HCT116 (cell line): ENCODE data around the gene GRIN3B. TPM values are rescaled to one million over a fixed set of nuclear protein-coding genes. Genes with fewer than 3 reads are reported as not detected.

ENCODE experiments used
- ATAC-seq: fragments of 200-7000 bp; cut with Tn5 transposase; 2 replicates; pipeline ENCODE4 v1.9.1; 2020; ENCODE audit warnings: mild to moderate bottlenecking, moderate library complexity
- BruUV-seq: library from RNA; stranded (reverse); fragments of 400-500 nt; replicated peaks from 2 replicates; lab custom pipeline; 2021; lab: Mats Ljungman, UMichigan
- CTCF ChIA-PET: fragments of 300-600 bp; sonication (Branson Sonifier 250); formaldehyde crosslinking; loops from one replicate; lab custom pipeline; 2021; ENCODE audit warnings: antibody characterized with exemption; lab: Charles Lee
- POLR2A ChIA-PET: fragments of 300-600, 350-600 bp; sonication (Branson Sonifier 250); formaldehyde crosslinking; loops from one replicate; lab custom pipeline; 2021; ENCODE audit warnings: antibody characterized with exemption; lab: Charles Lee
- RAD21 ChIA-PET, 2 experiments: fragments of 300-600 bp; sonication (Branson Sonifier 250); formaldehyde crosslinking; loops; one replicate each; lab custom pipeline; 2023; ENCODE audit warnings: low total read pairs in 2 of 2; ENCODE audit not compliant: uncharacterized antibody in 2 of 2, unreplicated experiment in 2 of 2, low non-redundant PET in 1 of 2; lab: Charles Lee
- DNase-seq: peaks from one replicate; pipeline ENCODE4 v3.0.0-alpha.2; 2010; ENCODE audit warnings: low read depth, low spot score
- H2AFZ ChIP-seq: fragments of 200-600 bp; shearing (Covaris generic), sonication (generic); 2 replicates; pipeline ENCODE4 v1.6.1; 2017; ENCODE audit warnings: low read depth, mixed run types, mixed read lengths, antibody characterized with exemption, low read length; ENCODE audit not compliant: poor library complexity, severe bottlenecking
- H3K27ac ChIP-seq: 2 replicates; pipeline ENCODE4 v1.5.1; 2012; ENCODE audit warnings: low read depth, low read length
- H3K27me3 ChIP-seq: fragments of 200-600 bp; sonication (generic); 2 replicates; pipeline ENCODE4 v1.6.1; 2016; ENCODE audit warnings: mixed run types, low read length, mixed read lengths; ENCODE audit not compliant: insufficient read depth
- H3K36me3 ChIP-seq, 2 experiments: fragments of 200-500 bp in 1 of 2; fragments of 200-600 bp in 1 of 2; sonication (Bioruptor generic) in 1 of 2; sonication (generic) in 1 of 2; 2 replicates each; pipeline versions ENCODE4 v1.5.1 to v1.6.1; 2014 to 2016; ENCODE audit warnings: low read length in 2 of 2, inconsistent platforms in 1 of 2, mixed read lengths in 1 of 2, mixed run types in 1 of 2; ENCODE audit not compliant: insufficient read depth in 2 of 2, control insufficient read depth in 1 of 2
- H3K4me1 ChIP-seq, 2 experiments: fragments of 200-600 bp in 1 of 2; sonication (generic) in 1 of 2; 2 replicates each; pipeline versions ENCODE4 v1.5.1 to v1.6.1; 2012 to 2017; ENCODE audit warnings: low read length in 2 of 2, inconsistent platforms in 1 of 2, mild to moderate bottlenecking in 1 of 2, mixed read lengths in 1 of 2, mixed run types in 1 of 2, moderate library complexity in 1 of 2; ENCODE audit not compliant: insufficient read depth in 2 of 2, control insufficient read depth in 1 of 2
- H3K4me2 ChIP-seq: fragments of 200-600 bp; sonication (generic); 2 replicates; pipeline ENCODE4 v1.6.1; 2017; ENCODE audit warnings: mixed run types, low read length, mixed read lengths
- H3K4me3 ChIP-seq, 2 experiments: fragments of 200-600 bp in 1 of 2; sonication (generic) in 1 of 2; replicated peaks in 1 of 2; 2 replicates each; pipeline ENCODE4 v1.5.1; 2011 to 2016; ENCODE audit warnings: low read length in 2 of 2, control low read depth in 1 of 2, low read depth in 1 of 2, mild to moderate bottlenecking in 1 of 2, mixed read lengths in 1 of 2, mixed run types in 1 of 2
- H3K79me2 ChIP-seq: fragments of 200-600 bp; sonication (generic); 2 replicates; pipeline ENCODE4 v1.6.1; 2017; ENCODE audit warnings: mild to moderate bottlenecking, mixed run types, low read length, moderate library complexity, mixed read lengths; ENCODE audit not compliant: insufficient read depth
- H3K9ac ChIP-seq: fragments of 200-600 bp; sonication (generic); 2 replicates; pipeline ENCODE4 v1.6.1; 2016; ENCODE audit warnings: low read length, mixed read lengths
- H3K9me2 ChIP-seq: fragments of 200-600 bp; sonication (generic), shearing (Covaris generic); 2 replicates; pipeline ENCODE4 v1.6.1; 2017; ENCODE audit warnings: mixed run types, mild to moderate bottlenecking, moderate library complexity; ENCODE audit not compliant: insufficient read depth
- H3K9me3 ChIP-seq, 2 experiments: fragments of 200-500 bp in 1 of 2; fragments of 200-600 bp in 1 of 2; sonication (Bioruptor generic) in 1 of 2; sonication (generic) in 1 of 2; 2 replicates each; pipeline ENCODE4 v1.6.1; 2014 to 2017; ENCODE audit warnings: low read length in 2 of 2, mixed read lengths in 2 of 2, inconsistent platforms in 1 of 2, low read depth in 1 of 2, mild to moderate bottlenecking in 1 of 2, mixed run types in 1 of 2, moderate library complexity in 1 of 2; ENCODE audit not compliant: control insufficient read depth in 1 of 2, insufficient read depth in 1 of 2
- H4K20me1 ChIP-seq: fragments of 200-600 bp; sonication (generic), shearing (Covaris generic); 2 replicates; pipeline ENCODE4 v1.6.1; 2017; ENCODE audit warnings: mixed run types, mild to moderate bottlenecking, moderate library complexity; ENCODE audit not compliant: insufficient read depth
- EZH2 ChIP-seq: fragments of 200-600 bp; sonication (generic); IDR thresholded peaks from 2 replicates; pipeline ENCODE4 v1.6.1; 2017; ENCODE audit warnings: antibody characterized with exemption, mixed run types
- EZH2phosphoT487 ChIP-seq: fragments of 200-600 bp; IDR thresholded peaks from 2 replicates; pipeline ENCODE4 v1.6.1; 2018; ENCODE audit warnings: antibody characterized with exemption, borderline replicate concordance
- FOSL1 ChIP-seq: IDR thresholded peaks from 2 replicates; pipeline ENCODE4 v1.6.1; 2012; ENCODE audit warnings: low read depth
- SP1 ChIP-seq: IDR thresholded peaks from 2 replicates; pipeline ENCODE4 v1.6.1; 2012; ENCODE audit warnings: low read depth
- YY1 ChIP-seq: IDR thresholded peaks from 2 replicates; pipeline ENCODE4 v1.6.1; 2011; ENCODE audit warnings: low read length, low read depth, moderate library complexity, mild to moderate bottlenecking; ENCODE audit not compliant: insufficient replicate concordance; ENCODE audit errors: extremely low read depth
- ZFX ChIP-seq: fragments of 450-650 bp; IDR thresholded peaks from 2 replicates; pipeline ENCODE4 v1.6.1; 2017
- intact Hi-C: fragments of 100-400 bp; cut with micrococcal nuclease; formaldehyde crosslinking; loops from 2 replicates; pipeline ENCODE4 v1.10.0; 2022
- total RNA-seq: library from RNA; stranded (reverse); gene quantifications from one replicate; pipeline ENCODE4 v1.2.1, GENCODE V29; 2021; ENCODE audit not compliant: unreplicated experiment

The GRIN3B gene
- total RNA-seq, 1 experiment from 2014 or later: 0.69 TPM

DNA sequence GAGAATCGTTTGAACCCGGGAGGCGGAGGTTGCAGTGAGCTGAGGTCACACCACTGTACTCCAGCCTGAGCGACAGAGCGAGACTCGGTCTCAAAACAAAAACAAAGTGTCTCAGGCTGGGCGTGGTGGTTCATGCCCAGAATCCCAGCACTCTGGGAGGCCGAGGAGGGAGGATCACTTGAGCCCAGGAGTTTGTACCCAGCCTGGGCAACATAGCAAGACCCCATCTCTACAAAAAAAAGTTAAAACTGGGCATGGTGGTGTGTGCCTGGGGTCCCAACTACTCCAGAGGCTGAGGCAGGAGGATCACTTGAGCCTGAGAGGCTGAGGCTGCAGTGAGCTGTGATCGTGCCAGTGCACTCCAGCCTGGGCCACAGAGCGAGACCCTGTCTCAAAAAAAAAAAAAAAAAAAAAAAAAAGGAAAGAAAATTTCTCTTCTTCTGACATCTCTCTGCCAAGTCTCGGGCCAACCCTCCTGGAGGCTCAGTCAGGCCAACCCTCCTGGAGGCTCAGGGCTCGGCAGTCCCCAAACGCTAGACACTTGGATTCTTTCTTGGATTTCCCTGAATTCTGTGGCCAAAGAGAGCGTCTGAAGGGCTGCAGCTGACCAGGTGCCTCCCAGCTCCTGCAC, 48.1 kb upstream of the GRIN3B start:
- ChIA-PET CTCF (no interaction called here), POLR2A (no interaction called here), RAD21 (no interaction called here)
- intact Hi-C loops: no loop called here
- H3K9me2 ChIP-seq: no peaks in the 10 kb centered on the region
- H3K27me3 ChIP-seq: no peaks in the 10 kb centered on the region
- peaks cover 18% of the 10 kb centered on the region for H3K79me2 ChIP-seq
- H3K4me2 ChIP-seq: peak overlapping the region; percentile 67
- no peaks in the 10 kb centered on the region for H3K9me3 ChIP-seq
- H4K20me1 ChIP-seq: no peaks in the 10 kb centered on the region
- H3K4me3 ChIP-seq: peak overlapping the region in 1 of 2 experiments; percentile 30; a peak in 2 of 4 replicates
- peak overlapping the region; percentile 42 for H3K9ac ChIP-seq
- no peak for ATAC-seq
- DNase-seq: no peak
- no peaks in the 10 kb centered on the region; a peak in 1 of 4 replicates for H3K36me3 ChIP-seq
- BruUV-seq: no TSS peak
- TF ChIP-seq ZFX (no peak), EZH2 (no peak), YY1 (no peak), EZH2phosphoT487 (no peak)
- H3K27ac ChIP-seq: peak overlapping the region; percentile 53; the same call in 1 of the 2 replicates
- no peak overlapping the region for H2AFZ ChIP-seq
- peaks cover 60 to 86% of the 10 kb centered on the region in 2 experiments for H3K4me1 ChIP-seq

DNA sequence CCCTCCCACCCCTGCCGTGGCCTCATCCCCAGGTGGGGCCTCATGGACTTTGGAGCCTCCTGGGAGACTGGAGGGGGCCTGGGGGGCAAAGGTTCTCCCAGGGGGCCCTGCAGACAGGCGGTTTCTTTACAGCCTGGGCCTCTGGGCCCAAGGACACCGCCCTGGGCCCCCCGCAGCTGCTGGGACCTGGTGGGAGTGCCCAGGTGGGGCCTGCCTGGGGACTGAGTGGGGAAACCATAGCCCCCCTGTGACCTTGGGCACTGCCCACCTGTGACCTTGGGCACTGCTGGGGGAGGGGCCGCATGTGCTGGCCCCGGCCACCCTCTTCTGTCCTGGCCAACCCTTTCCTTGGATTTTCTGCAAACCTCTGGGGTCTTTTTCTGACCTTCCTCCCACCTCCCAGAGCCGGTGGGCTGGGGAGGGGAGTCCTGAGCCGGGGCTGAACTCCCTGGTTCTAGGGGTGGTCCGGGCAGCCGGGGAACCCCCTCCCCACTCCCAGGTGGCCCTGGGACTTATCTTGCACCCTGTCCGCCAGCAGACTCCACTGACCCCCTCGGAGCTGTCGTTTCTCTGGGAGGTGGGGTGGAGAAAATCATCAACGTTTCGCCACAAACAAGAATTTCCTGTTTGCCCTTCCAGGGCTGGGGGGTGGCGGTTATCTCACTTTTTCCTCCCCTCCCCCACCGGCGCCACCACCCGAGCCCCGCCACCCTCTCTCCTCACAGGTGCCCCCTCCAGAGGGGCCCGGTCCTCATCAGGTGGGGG, 47.4 kb upstream of the GRIN3B start:
- Histone ChIP-seq H3K36me3 (no peaks in the 10 kb centered on the region), H3K4me2 (peak overlapping the region; percentile 67), H3K9me2 (no peaks in the 10 kb centered on the region), H3K4me3 (peak overlapping the region in 1 of 2 experiments; percentile 30; a peak in 2 of 4 replicates), H3K79me2 (peaks cover 18% of the 10 kb centered on the region), H2AFZ (no peak overlapping the region), H3K4me1 (peaks cover 67 to 93% of the 10 kb centered on the region in 2 experiments), H3K9me3 (no peaks in the 10 kb centered on the region), H3K9ac (peak overlapping the region; percentile 42), H3K27ac (peak overlapping the region; percentile 53; the same call in 1 of the 2 replicates), H4K20me1 (no peaks in the 10 kb centered on the region), H3K27me3 (no peaks in the 10 kb centered on the region)
- ChIA-PET RAD21 (no interaction called here), CTCF (no interaction called here), POLR2A (no interaction called here)
- TF ChIP-seq FOSL1 (no peak), SP1 (peak; percentile 48; the same call in 1 of the 2 replicates)
- no peak for ATAC-seq
- no TSS peak for BruUV-seq
- DNase-seq: no peak
- intact Hi-C loops: no loop called here
